Endodermal cell (in vitro differentiated cells): ENCODE measurements around the gene IL1RL1. TPM values are rescaled to one million over a fixed set of nuclear protein-coding genes. Genes with fewer than 3 reads are reported as not detected.

ENCODE experiments used
- DNase-seq: peaks from one replicate; pipeline ENCODE4 v3.0.0-alpha.2; 2017
- H3K27ac ChIP-seq: 2 replicates; pipeline ENCODE4 v1.5.1; 2013; ENCODE audit warnings: mild to moderate bottlenecking, low read depth, low read length, moderate library complexity
- H3K27me3 ChIP-seq: 2 replicates; pipeline ENCODE4 v1.6.1; 2013; ENCODE audit warnings: mild to moderate bottlenecking, low read length, moderate library complexity; ENCODE audit not compliant: insufficient read depth, control insufficient read depth, poor library complexity, severe bottlenecking
- H3K36me3 ChIP-seq: 2 replicates; pipeline ENCODE4 v1.7.0; 2013; ENCODE audit warnings: mild to moderate bottlenecking, low read length, moderate library complexity; ENCODE audit not compliant: control insufficient read depth, insufficient read depth
- H3K4me1 ChIP-seq: one replicate; pipeline ENCODE4 v1.7.0; 2013; ENCODE audit warnings: low read length; ENCODE audit not compliant: control insufficient read depth, insufficient read depth
- H3K4me3 ChIP-seq: 2 replicates; pipeline ENCODE4 v1.5.1; 2013; ENCODE audit warnings: mild to moderate bottlenecking, low read length, moderate library complexity
- H3K9ac ChIP-seq: 2 replicates; pipeline ENCODE4 v1.6.1; 2013; ENCODE audit warnings: mild to moderate bottlenecking, low read length, moderate library complexity; ENCODE audit not compliant: poor library complexity, severe bottlenecking; ENCODE audit errors: extremely low read depth
- H3K9me3 ChIP-seq: 2 replicates; pipeline ENCODE4 v1.6.1; 2013; ENCODE audit warnings: mild to moderate bottlenecking, low read length, moderate library complexity; ENCODE audit not compliant: control insufficient read depth
- H3K27ac Mint-ChIP-seq: 2 replicates; pipeline ENCODE4 v1.8.0; 2020; ENCODE audit warnings: mixed read lengths
- H3K27me3 Mint-ChIP-seq: 2 replicates; pipeline ENCODE4 v1.8.0; 2021; ENCODE audit warnings: mild to moderate bottlenecking, mixed read lengths; ENCODE audit not compliant: insufficient read depth
- H3K36me3 Mint-ChIP-seq: 2 replicates; pipeline ENCODE4 v1.8.0; 2020; ENCODE audit warnings: low read depth, mixed read lengths
- H3K4me1 Mint-ChIP-seq: 2 replicates; pipeline ENCODE4 v1.8.0; 2020; ENCODE audit warnings: mixed read lengths
- H3K4me3 Mint-ChIP-seq: 2 replicates; pipeline ENCODE4 v1.8.0; 2020; ENCODE audit warnings: mild to moderate bottlenecking, moderate library complexity, mixed read lengths
- H3K9me3 Mint-ChIP-seq: 2 replicates; pipeline ENCODE4 v1.8.0; 2020; ENCODE audit warnings: mild to moderate bottlenecking, mixed read lengths
- WGBS, 2 experiments: methylation state at CpG; one replicate each; pipeline versions ENCODE4 v1.1.5 to v1.1.7; 2013; ENCODE audit warnings: missing lambda C conversion rate in 2 of 2, mixed read lengths in 1 of 2; ENCODE audit not compliant: insufficient coverage in 1 of 2, insufficient read length in 1 of 2; 5-methylcytosine and 5-hydroxymethylcytosine counted together
- total RNA-seq, 2 donors: library from RNA; stranded (reverse); fragmentation: NEBNext Ultra II Directional in 1 of 2; extraction: Animal tissue kit (Norgen Biotek cat#: 25700) in 1 of 2; gene quantifications; 2 replicates in 1 of 2; 3 replicates in 1 of 2; pipeline ENCODE4 v1.2.1, GENCODE V29; 2021
- TF ChIP-seq, protein P1 (sequence below): fragments of 200-600 bp; sonication (generic); conservative IDR thresholded peaks from 2 replicates; pipeline ENCODE4 v1.5.0; 2021; ENCODE audit warnings: antibody characterized with exemption, mild to moderate bottlenecking

The IL1RL1 gene
- total RNA-seq, 2 donors from 2014 or later, result 0.75 to 0.84 TPM

DNA sequence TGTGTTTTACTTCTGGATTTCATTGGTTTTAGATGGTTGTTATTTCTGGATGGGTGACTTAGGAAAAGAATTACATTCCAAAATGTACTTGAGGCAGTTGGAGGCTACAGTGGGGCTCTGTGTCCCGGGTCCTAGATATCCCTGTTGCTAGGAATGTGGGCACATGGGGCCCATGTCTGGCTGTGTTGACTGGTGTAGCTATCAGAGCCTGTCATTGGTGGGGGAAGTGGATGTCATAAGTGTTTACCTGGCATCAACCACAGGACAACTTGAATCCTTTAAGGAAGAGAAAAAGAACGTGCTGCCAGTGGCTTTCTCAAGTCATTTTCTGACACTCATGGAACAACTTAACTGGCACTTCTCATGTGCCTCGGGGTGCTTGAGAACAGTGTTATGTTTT lies 74.6 kb downstream of the IL1RL1 start:
- DNase-seq, result no peak
- Mint-ChIP-seq H3K27me3 (no peaks in the 10 kb centered on the region), H3K27ac (no peak overlapping the region), H3K36me3 (peaks cover 10% of the 10 kb centered on the region), H3K9me3 (peaks cover 18% of the 10 kb centered on the region), H3K4me3 (no peak overlapping the region), H3K4me1 (no peaks in the 10 kb centered on the region)
- WGBS, 2 experiments, result 92 to 94% methylated on average over 2 to 3 of the region's 3 CpGs
- no peak overlapping the region for H3K4me3 ChIP-seq
- H3K4me1 ChIP-seq, result no peaks in the 10 kb centered on the region
- peaks cover 5% of the 10 kb centered on the region for H3K36me3 ChIP-seq
- peaks cover 25% of the 10 kb centered on the region for H3K9me3 ChIP-seq
- H3K27ac ChIP-seq, result no peak overlapping the region
- TF ChIP-seq, protein P1, sequence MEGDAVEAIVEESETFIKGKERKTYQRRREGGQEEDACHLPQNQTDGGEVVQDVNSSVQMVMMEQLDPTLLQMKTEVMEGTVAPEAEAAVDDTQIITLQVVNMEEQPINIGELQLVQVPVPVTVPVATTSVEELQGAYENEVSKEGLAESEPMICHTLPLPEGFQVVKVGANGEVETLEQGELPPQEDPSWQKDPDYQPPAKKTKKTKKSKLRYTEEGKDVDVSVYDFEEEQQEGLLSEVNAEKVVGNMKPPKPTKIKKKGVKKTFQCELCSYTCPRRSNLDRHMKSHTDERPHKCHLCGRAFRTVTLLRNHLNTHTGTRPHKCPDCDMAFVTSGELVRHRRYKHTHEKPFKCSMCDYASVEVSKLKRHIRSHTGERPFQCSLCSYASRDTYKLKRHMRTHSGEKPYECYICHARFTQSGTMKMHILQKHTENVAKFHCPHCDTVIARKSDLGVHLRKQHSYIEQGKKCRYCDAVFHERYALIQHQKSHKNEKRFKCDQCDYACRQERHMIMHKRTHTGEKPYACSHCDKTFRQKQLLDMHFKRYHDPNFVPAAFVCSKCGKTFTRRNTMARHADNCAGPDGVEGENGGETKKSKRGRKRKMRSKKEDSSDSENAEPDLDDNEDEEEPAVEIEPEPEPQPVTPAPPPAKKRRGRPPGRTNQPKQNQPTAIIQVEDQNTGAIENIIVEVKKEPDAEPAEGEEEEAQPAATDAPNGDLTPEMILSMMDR, result no peak
- no peak overlapping the region for H3K9ac ChIP-seq
- no peaks in the 10 kb centered on the region for H3K27me3 ChIP-seq

DNA sequence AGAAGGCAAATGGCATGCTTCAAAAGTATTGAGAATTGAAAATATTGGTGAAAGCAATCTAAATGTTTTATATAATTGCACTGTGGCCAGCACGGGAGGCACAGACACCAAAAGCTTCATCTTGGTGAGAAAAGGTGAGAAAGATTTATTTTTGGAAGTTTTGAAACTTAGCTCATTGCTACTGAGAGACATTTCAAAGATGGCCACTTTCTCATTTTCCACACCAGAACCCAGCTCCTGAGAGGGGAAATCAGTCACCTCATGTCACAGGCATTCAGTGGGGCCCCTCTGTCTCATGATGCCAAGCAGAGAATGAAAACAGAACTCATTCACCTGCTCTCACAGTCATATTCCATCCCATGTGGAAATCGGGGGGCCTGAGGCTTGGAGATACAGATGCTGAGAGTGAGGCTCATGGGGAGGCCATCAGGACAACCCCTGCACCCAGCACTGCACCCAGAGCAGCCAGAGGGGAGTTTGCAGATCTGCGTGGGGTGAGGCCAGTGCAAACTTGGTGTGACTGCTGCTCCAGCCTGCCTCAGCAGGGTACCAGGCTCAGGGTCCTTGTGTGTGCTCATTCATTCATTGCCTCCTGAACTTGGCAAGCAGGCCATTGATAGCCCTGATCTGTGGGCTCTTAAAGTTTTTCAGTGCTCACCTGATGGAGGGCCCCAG lies 75.6 kb downstream of the IL1RL1 start:
- TF ChIP-seq, protein P1, result no peak
- Mint-ChIP-seq H3K4me3 (no peak overlapping the region), H3K27me3 (no peaks in the 10 kb centered on the region), H3K4me1 (no peaks in the 10 kb centered on the region), H3K27ac (no peak overlapping the region), H3K9me3 (peaks cover 18% of the 10 kb centered on the region), H3K36me3 (peaks cover 10% of the 10 kb centered on the region)
- H3K27ac ChIP-seq, result no peak overlapping the region
- peaks cover 25% of the 10 kb centered on the region for H3K9me3 ChIP-seq
- H3K4me1 ChIP-seq, result no peaks in the 10 kb centered on the region
- no peaks in the 10 kb centered on the region for H3K27me3 ChIP-seq
- DNase-seq, result no peak
- 86 to 100% methylated on average over 1 to 3 of the region's 3 CpGs for WGBS, 2 experiments
- H3K9ac ChIP-seq, result no peak overlapping the region
- peaks cover 5% of the 10 kb centered on the region for H3K36me3 ChIP-seq
- no peak overlapping the region for H3K4me3 ChIP-seq

- Histone ChIP-seq H3K9ac (no peak overlapping the region), H3K4me3 (no peak overlapping the region), H3K4me1 (no peaks in the 10 kb centered on the region), H3K9me3 (peaks cover 17% of the 10 kb centered on the region), H3K27ac (no peak overlapping the region), H3K36me3 (peaks cover 5% of the 10 kb centered on the region), H3K27me3 (no peaks in the 10 kb centered on the region)
- 90 to 92% methylated on average over 5 to 7 of the region's 7 CpGs for WGBS, 2 experiments
- Mint-ChIP-seq H3K4me3 (no peak overlapping the region), H3K27me3 (no peaks in the 10 kb centered on the region), H3K4me1 (no peaks in the 10 kb centered on the region), H3K27ac (no peak overlapping the region), H3K9me3 (peaks cover 13% of the 10 kb centered on the region), H3K36me3 (peaks cover 8% of the 10 kb centered on the region)
- DNase-seq, result no peak
- TF ChIP-seq, protein P1, result no peak
Measured at GRCh38 chr2:102387763-102388546, 76.6 kb downstream of the IL1RL1 start.
